ENCODE measurements around the gene DNAH7. TPM values are rescaled to one million over a fixed set of nuclear protein-coding genes. Genes with fewer than 3 reads are reported as not detected.

The DNAH7 gene
- total and polyA plus RNA-seq, 10 of the 15 experiments (the other 5 are each of a cell fraction or from before 2014, with no cell fraction given): 0.05 to 0.61 (median 0.16) TPM

GRCh38 chr2:196063773-196064172 is 4.9 kb downstream of the DNAH7 start:
- in situ Hi-C loops (cut with MboI): loop anchor here (10.0 kb wide), 2 partner anchors 489 to 739 kb away; no protein-coding TSS in a partner anchor
- ChIA-PET POLR2A (no interaction called here), SMC1A (ENCODE audit: uncharacterized antibody, unreplicated experiment) (interaction anchor here (1.3 to 1.6 kb wide), 2 partner anchors 13 to 403 kb away, joined by 4 to 6 read pairs; no protein-coding TSS in a partner anchor), RAD21 (ENCODE audit: unreplicated experiment) (interaction anchor here (0.6 kb wide), 1 partner anchor 452 kb away, joined by 3 read pairs; no protein-coding TSS in a partner anchor), CTCF (interaction anchor here (1.1 to 1.2 kb wide), 2 partner anchors 404 to 488 kb away, joined by 4 to 6 read pairs; no protein-coding TSS in a partner anchor)
- ATAC-seq (no peak), FAIRE-seq (no peak), DNase-seq (ENCODE audit: low read depth, low spot score) (no peak)
- H2AFZ ChIP-seq (ENCODE audit: control insufficient read depth, low read depth, low read length): no peak overlapping the region
- 74% methylated on average over 5 of the region's 5 CpGs for WGBS (ENCODE audit: insufficient coverage, insufficient replicate concordance, low lambda C conversion rate, missing lambda C conversion rate)
- no TSS peak for BruUV-seq (replicated peaks)
- intact Hi-C loops (cut with micrococcal nuclease; ENCODE audit: unreplicated experiment): no loop called here
- H3K4me1 ChIP-seq (ENCODE audit: control insufficient read depth, insufficient read depth, low read length): no peaks in the 10 kb centered on the region
- H3K4me3 ChIP-seq: no peak overlapping the region
- H3K27ac ChIP-seq (ENCODE audit: control insufficient read depth, insufficient read depth): no peak overlapping the region
- H3K9ac ChIP-seq (ENCODE audit: control insufficient read depth, insufficient read depth, low read length): no peak overlapping the region
- TF ChIP-seq MEF2B (IDR thresholded peaks at IDR 0.05; ENCODE audit: partially characterized antibody, poor library complexity, severe bottlenecking) (no peak), HDAC6 (IDR thresholded peaks at IDR 0.05; ENCODE audit: unreplicated experiment) (no peak), KLF5 (IDR thresholded peaks at IDR 0.05; ENCODE audit: partially characterized antibody) (no peak), PAX5 (IDR thresholded peaks at IDR 0.05; ENCODE audit: borderline replicate concordance, low read depth, low read length) (no peak), MLLT1 (IDR thresholded peaks at IDR 0.05) (no peak), SUPT20H (IDR thresholded peaks at IDR 0.05; ENCODE audit: borderline replicate concordance, control insufficient read depth, low read depth, low read length) (no peak), RAD21 (IDR thresholded peaks at IDR 0.05; ENCODE audit: insufficient read depth, low read depth, low read length) (no peak), IKZF1 (conservative IDR thresholded peaks at IDR 0.05) (no peak), ZNF622 (IDR thresholded peaks at IDR 0.05) (no peak), RFX5 (IDR thresholded peaks at IDR 0.05; ENCODE audit: low read depth, low read length) (no peak)
- TF ChIP-seq, protein P1, sequence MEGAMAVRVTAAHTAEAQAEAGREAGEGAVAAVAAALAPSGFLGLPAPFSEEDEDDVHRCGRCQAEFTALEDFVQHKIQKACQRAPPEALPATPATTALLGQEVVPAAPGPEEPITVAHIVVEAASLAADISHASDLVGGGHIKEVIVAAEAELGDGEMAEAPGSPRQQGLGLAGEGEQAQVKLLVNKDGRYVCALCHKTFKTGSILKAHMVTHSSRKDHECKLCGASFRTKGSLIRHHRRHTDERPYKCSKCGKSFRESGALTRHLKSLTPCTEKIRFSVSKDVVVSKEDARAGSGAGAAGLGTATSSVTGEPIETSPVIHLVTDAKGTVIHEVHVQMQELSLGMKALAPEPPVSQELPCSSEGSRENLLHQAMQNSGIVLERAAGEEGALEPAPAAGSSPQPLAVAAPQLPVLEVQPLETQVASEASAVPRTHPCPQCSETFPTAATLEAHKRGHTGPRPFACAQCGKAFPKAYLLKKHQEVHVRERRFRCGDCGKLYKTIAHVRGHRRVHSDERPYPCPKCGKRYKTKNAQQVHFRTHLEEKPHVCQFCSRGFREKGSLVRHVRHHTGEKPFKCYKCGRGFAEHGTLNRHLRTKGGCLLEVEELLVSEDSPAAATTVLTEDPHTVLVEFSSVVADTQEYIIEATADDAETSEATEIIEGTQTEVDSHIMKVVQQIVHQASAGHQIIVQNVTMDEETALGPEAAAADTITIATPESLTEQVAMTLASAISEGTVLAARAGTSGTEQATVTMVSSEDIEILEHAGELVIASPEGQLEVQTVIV (IDR thresholded peaks at IDR 0.05; ENCODE audit: borderline replicate concordance, partially characterized antibody): no peak
- no peaks in the 10 kb centered on the region for H3K27me3 ChIP-seq (replicated peaks in 1 of 2; ENCODE audit: control insufficient read depth in 2 of 2, insufficient read depth in 2 of 2, low read length in 1 of 2)
- H3K4me2 ChIP-seq (ENCODE audit: control insufficient read depth, insufficient read depth): no peak overlapping the region
- no peaks in the 10 kb centered on the region for H4K20me1 ChIP-seq (ENCODE audit: control insufficient read depth, insufficient read depth)
- no peaks in the 10 kb centered on the region for H3K79me2 ChIP-seq (ENCODE audit: control insufficient read depth, insufficient read depth, low read length)
- no peaks in the 10 kb centered on the region for H3K36me3 ChIP-seq (ENCODE audit: control insufficient read depth in 2 of 2, insufficient read depth in 2 of 2, low read length in 1 of 2)
- no peaks in the 10 kb centered on the region for H3K9me3 ChIP-seq (replicated peaks; ENCODE audit: control insufficient read depth, insufficient read depth, low read length)
